ENCODE results near the gene COLGALT1. TPM values are rescaled to one million over a fixed set of nuclear protein-coding genes. Genes with fewer than 3 reads are reported as not detected.
"Not testable (repeated sequence)": the region's sequence is repeated elsewhere in the genome, so short reads cannot be mapped to it uniquely, and the experiment has no call there.

The COLGALT1 gene
- total RNA-seq, 2 experiments from 2014 or later: 36.1 to 38.9 TPM

DNA sequence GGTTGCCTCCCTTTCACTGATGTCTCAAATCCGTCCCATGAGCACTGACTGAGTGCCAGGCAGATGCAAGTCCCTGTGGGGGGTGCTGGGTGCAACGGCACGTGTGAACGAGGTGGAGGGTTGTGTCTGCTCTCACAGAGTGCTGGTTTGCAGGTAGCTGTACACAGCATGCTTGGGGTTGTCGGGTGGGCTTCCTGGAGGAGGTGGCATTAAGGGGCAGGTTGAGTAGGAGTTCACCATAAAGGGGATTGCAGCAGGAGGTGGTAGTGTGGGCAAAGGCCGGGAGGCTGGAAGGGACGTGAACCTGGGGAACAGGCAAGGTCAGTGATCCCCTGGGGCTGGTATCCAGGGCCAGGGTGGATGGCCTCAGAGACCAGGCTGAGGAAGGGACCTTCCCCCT is 17.2 kb downstream of the COLGALT1 start:
- H3K36me3 Mint-ChIP-seq (ENCODE audit: low read depth): peaks cover 31% of the 10 kb centered on the region
- H3K9me3 Mint-ChIP-seq: no peaks in the 10 kb centered on the region
- no peak overlapping the region for H3K27ac Mint-ChIP-seq
- H3K4me3 Mint-ChIP-seq: no peak overlapping the region
- no peaks in the 10 kb centered on the region for H3K27me3 Mint-ChIP-seq
- no peak for DNase-seq
- CTCF ChIA-PET: interaction anchor here (0.7 to 2.2 kb wide), 4 partner anchors 15 to 131 kb away, joined by 3 to 8 read pairs (median 5); partner anchors contain the start of gene PGLS
- POLR2A ChIA-PET: interaction anchor here (1.7 kb wide), 1 partner anchor 82 kb away, joined by 4 read pairs; no protein-coding TSS in a partner anchor
- H3K4me1 Mint-ChIP-seq: no peaks in the 10 kb centered on the region

DNA sequence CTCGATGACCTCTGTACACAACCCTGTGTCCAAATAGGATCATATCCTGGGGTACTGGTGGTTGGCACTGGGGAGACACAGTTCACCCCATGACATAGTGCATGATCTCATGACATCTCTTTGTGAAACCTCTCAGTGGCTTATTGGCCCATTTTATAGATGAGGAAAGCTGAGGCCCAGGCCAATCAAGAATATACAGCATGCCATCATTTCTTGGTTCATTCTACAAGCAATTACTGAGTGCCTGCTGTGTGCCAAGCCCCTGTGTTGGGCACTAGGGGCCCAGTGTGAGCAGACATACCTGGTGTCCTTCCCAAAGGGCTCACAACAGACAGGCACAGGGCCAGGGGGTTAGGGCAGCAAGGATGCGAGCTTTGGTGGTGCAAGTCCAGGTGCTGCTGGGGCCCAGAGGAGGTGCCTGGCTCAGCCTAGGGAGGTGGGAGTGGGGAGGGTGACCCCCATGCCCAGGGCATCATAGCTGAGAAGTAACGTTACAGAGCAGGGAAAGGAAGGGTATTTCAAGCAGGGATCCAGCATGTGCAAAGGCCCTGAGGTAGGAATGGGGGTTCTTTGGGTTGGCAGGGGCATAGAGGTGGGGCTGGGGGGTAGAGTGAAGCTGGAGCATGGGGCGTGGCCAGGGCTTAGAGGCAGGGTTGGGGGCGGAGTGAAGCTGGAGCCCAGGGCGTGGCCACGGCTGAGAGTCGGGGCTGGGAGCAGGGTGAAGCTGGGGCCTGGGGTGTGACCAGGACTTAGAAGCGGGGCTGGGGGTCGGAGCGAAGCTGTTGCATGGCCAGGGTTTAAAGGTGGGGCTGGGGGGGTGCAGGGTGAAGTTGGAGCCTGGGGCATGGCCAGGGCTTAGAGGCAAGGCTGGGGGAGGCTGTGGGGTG is 20.7 kb downstream of the COLGALT1 start:
- H3K27me3 Mint-ChIP-seq: no peaks in the 10 kb centered on the region
- H3K27ac Mint-ChIP-seq: no peak overlapping the region
- ChIA-PET POLR2A (no interaction called here), CTCF (interaction anchor here (0.8 kb wide), 1 partner anchor 65 kb away, joined by 3 read pairs; the partner anchor contains the start of gene PGLS)
- H3K4me1 Mint-ChIP-seq: peaks cover 6% of the 10 kb centered on the region
- H3K36me3 Mint-ChIP-seq (ENCODE audit: low read depth): peaks cover 44% of the 10 kb centered on the region
- no peaks in the 10 kb centered on the region for H3K9me3 Mint-ChIP-seq
- H3K4me3 Mint-ChIP-seq: no peak overlapping the region
- no peak for DNase-seq

DNA sequence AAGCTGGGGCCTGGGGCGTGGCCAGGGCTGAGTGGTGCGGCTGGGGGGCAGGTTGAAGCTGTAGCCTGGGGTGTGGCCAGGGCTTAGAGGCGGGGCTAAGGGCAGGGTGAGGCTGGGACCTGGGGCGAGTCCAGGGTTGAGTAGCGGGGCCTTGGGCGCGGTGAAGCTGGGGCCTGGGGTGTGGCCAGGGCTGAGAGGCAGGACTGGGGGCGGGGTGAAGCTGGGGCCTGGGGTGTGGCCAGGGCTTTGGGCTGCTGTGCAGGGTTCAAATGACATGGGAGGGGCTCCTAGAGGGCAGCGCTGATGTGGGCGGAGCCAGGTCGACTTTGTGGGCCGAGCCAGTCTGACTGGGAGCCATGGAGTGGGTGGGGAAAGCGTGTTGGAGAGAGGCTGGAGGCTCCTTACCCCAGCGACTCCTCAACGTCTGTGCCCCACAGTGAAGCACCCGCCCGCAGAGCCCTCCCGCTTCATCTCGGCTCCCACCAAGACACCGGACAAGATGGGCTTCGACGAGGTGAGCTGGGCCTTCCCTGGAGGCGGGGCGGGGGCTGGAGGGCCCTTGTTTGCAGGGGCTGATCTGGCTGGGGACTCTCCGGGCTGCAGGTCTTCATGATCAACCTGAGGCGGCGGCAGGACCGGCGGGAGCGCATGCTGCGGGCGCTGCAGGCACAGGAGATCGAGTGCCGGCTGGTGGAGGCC is 21.5 kb downstream of the COLGALT1 start:
- peak; percentile 24 for DNase-seq
- Mint-ChIP-seq H3K36me3 (ENCODE audit: low read depth) (peaks cover 45% of the 10 kb centered on the region), H3K4me1 (peaks cover 6% of the 10 kb centered on the region), H3K27ac (no peak overlapping the region), H3K27me3 (no peaks in the 10 kb centered on the region), H3K9me3 (no peaks in the 10 kb centered on the region), H3K4me3 (no peak overlapping the region)
- ChIA-PET POLR2A (no interaction called here), CTCF (interaction anchor here (0.6 kb wide), 1 partner anchor 16 kb away, joined by 3 read pairs; no protein-coding TSS in a partner anchor)

DNA sequence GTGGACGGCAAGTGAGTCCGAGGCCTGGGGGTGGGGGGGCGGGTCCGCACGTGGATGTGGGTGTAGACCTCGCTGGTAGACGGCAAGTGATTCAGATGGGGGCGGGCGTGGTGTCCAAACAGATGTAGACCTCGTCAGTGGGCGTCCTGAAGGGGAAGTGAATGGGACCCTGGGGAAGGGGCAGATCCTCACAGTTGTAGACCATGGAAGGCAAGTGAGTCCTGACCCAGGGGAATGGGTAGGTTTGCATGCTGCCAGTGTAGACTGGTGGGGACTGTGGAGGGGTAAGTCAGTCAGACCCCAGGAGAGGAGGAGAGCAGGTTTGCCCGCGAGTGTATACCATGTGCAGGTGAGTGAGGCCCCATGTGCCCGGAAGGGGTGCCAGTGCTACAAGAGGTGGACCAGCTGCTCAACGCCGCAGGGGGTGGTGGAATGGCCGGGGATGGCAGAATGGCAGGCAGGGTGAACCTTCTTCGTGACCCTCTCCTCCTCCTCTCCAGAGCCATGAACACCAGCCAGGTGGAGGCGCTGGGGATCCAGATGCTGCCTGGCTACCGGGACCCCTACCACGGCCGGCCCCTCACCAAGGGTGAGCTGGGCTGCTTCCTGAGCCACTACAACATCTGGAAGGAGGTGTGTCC is 22.1 kb downstream of the COLGALT1 start:
- H3K36me3 Mint-ChIP-seq (ENCODE audit: low read depth): peaks cover 41% of the 10 kb centered on the region
- DNase-seq: no peak
- CTCF ChIA-PET: no interaction called here
- H3K27me3 Mint-ChIP-seq: no peaks in the 10 kb centered on the region
- no peaks in the 10 kb centered on the region for H3K9me3 Mint-ChIP-seq
- peaks cover 6% of the 10 kb centered on the region for H3K4me1 Mint-ChIP-seq
- no peak overlapping the region for H3K27ac Mint-ChIP-seq
- POLR2A ChIA-PET: no interaction called here
- H3K4me3 Mint-ChIP-seq: no peak overlapping the region

DNA sequence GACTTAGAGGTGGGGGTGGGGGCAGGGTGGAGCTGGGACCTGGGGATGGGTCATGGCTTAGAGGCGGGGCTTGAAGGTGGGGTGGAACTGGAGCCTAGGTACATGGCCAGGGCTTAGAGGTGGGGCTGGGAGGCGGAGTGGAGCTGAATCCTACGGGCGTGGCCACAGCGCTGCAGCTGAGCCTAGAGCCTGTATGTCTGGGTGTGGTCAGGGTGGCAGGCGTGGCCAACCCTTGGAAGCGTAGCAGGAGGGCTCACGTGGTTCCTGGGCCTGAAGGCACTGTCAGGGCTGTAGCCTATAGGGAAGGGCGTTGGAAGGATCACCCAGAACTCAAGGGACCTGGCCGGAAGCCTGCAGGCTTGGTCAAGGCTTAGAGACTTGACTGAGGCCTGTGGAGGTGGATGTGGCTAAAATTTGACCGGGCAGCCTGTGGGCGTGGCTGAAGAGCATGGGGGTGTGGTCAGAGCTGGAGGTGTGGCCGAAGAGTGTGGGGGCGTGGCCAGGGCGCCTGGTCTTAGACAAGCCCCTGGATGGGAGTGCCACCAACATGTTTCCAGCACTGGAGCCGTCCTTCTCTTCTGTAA is 24.3 kb downstream of the COLGALT1 start:
- Mint-ChIP-seq H3K4me1 (peaks cover 6% of the 10 kb centered on the region), H3K27me3 (no peaks in the 10 kb centered on the region), H3K4me3 (no peak overlapping the region), H3K36me3 (ENCODE audit: low read depth) (peaks cover 36% of the 10 kb centered on the region), H3K9me3 (no peaks in the 10 kb centered on the region), H3K27ac (no peak overlapping the region)
- DNase-seq: peak; percentile 23
- ChIA-PET CTCF (interaction anchor here (1.3 kb wide), 1 partner anchor 203 kb away, joined by 3 read pairs; no protein-coding TSS in a partner anchor), POLR2A (interaction anchor here (1.3 kb wide), 1 partner anchor 10 kb away, joined by 4 read pairs; no protein-coding TSS in a partner anchor)

DNA sequence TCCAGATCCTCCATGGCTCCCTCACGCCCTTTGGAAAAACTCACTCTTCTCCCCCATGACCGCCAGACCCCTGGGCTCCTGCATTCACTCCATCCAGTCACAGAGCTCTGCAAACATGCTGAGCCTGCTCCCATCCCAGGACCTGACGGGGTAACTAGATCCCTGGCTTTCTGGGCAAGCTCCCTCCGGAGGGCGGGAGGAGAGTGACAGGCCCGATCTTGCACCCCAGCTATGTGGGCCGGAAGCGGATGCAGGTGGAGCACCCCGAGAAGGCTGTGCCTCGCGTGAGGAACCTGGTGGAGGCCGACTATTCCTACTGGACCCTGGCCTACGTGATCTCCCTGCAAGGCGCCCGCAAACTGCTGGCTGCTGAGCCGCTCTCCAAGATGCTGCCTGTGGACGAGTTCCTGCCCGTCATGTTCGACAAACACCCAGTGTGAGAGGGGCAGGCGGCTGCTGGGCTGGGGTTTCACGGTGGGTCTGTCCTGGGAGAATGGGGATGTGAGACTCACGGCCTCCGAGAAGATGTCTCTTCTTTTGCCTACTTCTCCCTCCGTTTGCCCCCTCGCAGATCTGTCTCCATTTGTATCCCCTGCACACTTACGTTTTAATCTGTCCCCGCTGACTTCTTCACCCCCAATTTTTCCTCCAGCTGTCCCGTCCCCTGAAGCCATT is 25.2 kb downstream of the COLGALT1 start:
- Mint-ChIP-seq H3K27ac (no peak overlapping the region), H3K9me3 (no peaks in the 10 kb centered on the region), H3K27me3 (no peaks in the 10 kb centered on the region), H3K4me3 (no peak overlapping the region), H3K4me1 (peaks cover 6% of the 10 kb centered on the region), H3K36me3 (ENCODE audit: low read depth) (peaks cover 36% of the 10 kb centered on the region)
- ChIA-PET POLR2A (interaction anchor here (1.3 kb wide), 1 partner anchor 11 kb away, joined by 4 read pairs; no protein-coding TSS in a partner anchor), CTCF (interaction anchor here (1.3 kb wide), 1 partner anchor 202 kb away, joined by 3 read pairs; no protein-coding TSS in a partner anchor)
- no peak for DNase-seq

DNA sequence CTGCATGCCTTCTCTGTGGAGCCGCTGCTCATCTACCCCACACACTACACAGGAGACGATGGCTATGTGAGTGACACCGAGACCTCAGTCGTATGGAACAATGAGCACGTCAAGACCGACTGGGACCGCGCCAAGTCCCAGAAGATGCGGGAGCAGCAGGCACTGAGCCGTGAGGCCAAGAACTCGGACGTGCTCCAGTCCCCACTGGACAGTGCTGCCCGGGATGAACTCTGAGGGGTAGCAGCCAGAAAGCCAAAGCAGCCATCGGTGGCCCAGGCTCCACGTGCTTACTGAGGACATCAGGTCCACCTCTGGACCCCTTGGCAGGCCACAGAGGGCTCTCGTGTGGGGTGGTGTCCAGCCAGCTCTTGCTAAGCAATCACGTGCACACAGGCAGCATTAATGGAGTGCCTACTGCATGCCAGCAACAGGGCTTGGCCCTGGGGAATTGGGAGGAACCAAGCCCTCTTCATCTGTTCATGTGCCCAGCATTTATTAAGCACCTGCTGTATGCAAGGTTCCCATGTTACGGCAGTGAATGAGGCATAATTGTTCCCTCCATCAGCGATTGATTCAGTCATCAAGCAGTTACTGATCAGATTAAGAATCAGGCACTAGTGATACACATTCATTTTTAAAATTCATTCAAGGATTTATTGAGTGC is 25.9 kb downstream of the COLGALT1 start:
- no peak overlapping the region for H3K4me3 Mint-ChIP-seq
- no peak overlapping the region for H3K27ac Mint-ChIP-seq
- ChIA-PET CTCF (no interaction called here), POLR2A (no interaction called here)
- peaks cover 6% of the 10 kb centered on the region for H3K4me1 Mint-ChIP-seq
- H3K27me3 Mint-ChIP-seq: no peaks in the 10 kb centered on the region
- DNase-seq: no peak
- H3K36me3 Mint-ChIP-seq (ENCODE audit: low read depth): peaks cover 36% of the 10 kb centered on the region
- H3K9me3 Mint-ChIP-seq: no peaks in the 10 kb centered on the region

DNA sequence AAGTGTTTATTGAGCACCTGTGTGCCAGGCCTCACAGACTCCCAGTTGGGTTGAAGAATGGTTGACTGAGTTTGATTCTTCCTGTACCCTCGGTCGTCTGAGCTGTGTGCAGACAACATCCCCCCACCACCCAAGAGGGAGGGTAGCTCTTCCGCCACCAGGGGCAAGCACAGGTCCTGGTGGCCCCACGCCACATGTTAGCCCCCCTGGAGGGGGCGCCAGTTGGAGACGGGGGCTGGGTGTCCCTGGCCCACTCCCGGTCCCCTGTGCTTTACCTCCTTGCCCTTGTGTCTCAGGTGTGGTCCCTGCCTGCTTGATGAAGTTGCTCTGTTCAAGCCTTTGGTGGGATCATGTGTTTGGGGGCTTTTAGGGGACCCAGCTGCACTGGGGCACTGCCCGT is 27.2 kb downstream of the COLGALT1 start:
- Mint-ChIP-seq H3K27ac (no peak overlapping the region), H3K27me3 (no peaks in the 10 kb centered on the region), H3K4me3 (no peak overlapping the region), H3K4me1 (peaks cover 6% of the 10 kb centered on the region), H3K36me3 (ENCODE audit: low read depth) (peaks cover 32% of the 10 kb centered on the region), H3K9me3 (no peaks in the 10 kb centered on the region)
- DNase-seq: no peak
- CTCF ChIA-PET: no interaction called here
- POLR2A ChIA-PET: no interaction called here

DNA sequence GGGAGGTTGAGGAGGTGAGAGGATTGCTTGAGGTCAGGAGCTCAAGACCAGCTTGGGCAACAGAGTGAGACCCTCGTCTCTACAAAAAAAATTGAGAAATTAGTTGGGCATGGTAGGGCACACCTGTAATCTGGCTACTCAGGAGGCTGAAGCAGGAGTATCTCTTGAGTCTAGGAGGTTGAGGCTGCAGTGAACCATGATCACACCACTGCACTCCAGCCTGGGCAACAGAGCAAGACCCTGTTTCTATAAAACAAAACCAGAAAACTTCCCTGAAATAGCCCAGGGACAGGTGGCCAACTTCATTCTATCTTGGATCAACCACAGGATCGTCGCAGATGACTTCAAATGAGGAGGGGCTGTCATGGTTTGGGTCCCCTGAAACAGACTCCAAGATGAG is 28.7 kb downstream of the COLGALT1 start:
- Mint-ChIP-seq H3K27ac (no peak overlapping the region), H3K4me1 (peaks cover 6% of the 10 kb centered on the region), H3K27me3 (no peaks in the 10 kb centered on the region), H3K9me3 (no peaks in the 10 kb centered on the region), H3K4me3 (no peak overlapping the region), H3K36me3 (ENCODE audit: low read depth) (peaks cover 21% of the 10 kb centered on the region)
- no peak for DNase-seq
- ChIA-PET POLR2A (no interaction called here), CTCF (interaction anchor here (0.7 kb wide), 1 partner anchor 136 kb away, joined by 3 read pairs; the partner anchor contains the start of gene TMEM221)

DNA sequence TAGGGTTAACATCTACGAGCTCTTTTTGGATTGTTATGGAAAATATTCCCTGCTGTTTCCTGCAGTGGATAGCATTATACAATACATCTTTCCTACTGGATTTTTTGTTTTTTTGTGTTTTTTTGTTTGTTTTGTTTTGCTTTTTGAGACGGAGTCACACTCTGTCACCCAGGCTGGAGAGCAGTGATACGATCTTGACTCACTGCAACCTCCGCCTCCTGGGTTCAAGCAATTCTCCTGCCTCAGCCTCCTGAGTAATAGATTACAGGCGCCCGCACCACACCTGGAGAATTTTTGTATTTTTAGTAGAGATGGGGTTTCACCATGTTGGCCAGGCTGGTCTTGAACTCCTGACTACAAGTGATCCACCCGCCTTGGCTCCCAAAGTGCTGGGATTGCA is 29.9 kb downstream of the COLGALT1 start:
- H3K27ac Mint-ChIP-seq; H3K36me3 Mint-ChIP-seq (ENCODE audit: low read depth); DNase-seq; H3K27me3 Mint-ChIP-seq; H3K4me3 Mint-ChIP-seq; H3K9me3 Mint-ChIP-seq; POLR2A ChIA-PET; H3K4me1 Mint-ChIP-seq: not testable (repeated sequence)
- CTCF ChIA-PET: interaction anchor here (0.9 kb wide), 1 partner anchor 59 kb away, joined by 3 read pairs; no protein-coding TSS in a partner anchor

DNA sequence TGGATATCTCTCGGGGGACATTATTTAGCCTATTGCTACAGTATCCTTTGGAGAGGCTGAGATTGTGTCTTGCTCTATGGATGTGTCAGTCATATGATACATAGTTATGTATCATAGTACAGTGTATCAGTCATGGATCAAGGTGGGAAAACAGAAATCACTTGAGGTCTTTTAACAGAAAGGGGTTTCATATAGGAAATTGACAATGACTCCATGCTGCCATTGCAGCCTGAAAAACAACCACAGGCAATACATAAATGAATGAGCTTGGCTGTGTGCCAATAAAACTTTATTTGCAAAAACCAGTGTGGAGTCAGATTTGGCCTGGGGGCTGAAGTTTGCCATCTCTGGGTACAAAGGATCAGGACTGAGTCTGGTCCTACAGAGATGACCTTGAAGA is 35.4 kb downstream of the COLGALT1 start:
- peaks cover 12% of the 10 kb centered on the region for H3K27me3 Mint-ChIP-seq
- peaks cover 7% of the 10 kb centered on the region for H3K4me1 Mint-ChIP-seq
- no peak overlapping the region for H3K4me3 Mint-ChIP-seq
- H3K27ac Mint-ChIP-seq: no peak overlapping the region
- POLR2A ChIA-PET: no interaction called here
- no peak for DNase-seq
- no peaks in the 10 kb centered on the region for H3K36me3 Mint-ChIP-seq (ENCODE audit: low read depth)
- CTCF ChIA-PET: no interaction called here
- H3K9me3 Mint-ChIP-seq: no peaks in the 10 kb centered on the region

DNA sequence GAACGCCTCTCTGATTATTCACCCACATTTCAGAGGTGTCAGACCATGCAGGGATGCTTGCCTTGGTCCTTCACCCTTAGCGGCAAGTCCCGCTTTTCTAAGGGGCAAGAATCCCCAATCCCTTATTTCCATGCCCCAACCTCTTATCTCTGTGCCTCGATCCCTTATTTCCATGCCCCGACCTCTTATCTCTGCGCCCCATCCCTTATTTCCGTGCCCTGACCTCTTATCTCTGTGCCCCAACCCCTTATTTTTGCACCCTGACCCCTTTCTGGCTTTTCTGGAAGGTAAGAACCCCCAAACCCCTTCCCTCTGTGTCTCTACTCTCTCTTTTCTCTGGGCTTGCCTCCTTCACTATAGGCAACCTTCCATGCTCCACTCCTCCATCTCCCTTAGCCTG is 38.8 kb downstream of the COLGALT1 start:
- H3K9me3 Mint-ChIP-seq; CTCF ChIA-PET; POLR2A ChIA-PET; H3K27ac Mint-ChIP-seq; H3K4me3 Mint-ChIP-seq; DNase-seq; H3K36me3 Mint-ChIP-seq (ENCODE audit: low read depth): not testable (repeated sequence)
- Mint-ChIP-seq H3K4me1 (peaks cover 14% of the 10 kb centered on the region), H3K27me3 (peaks cover 14% of the 10 kb centered on the region)

Measured in activated CD4-positive, alpha-beta memory T cell treated with anti-CD3 and anti-CD28 coated beads, Interleukin-2, amount 10 ng/mL, durations not matched to agents 7 days and 5 days (primary cell).